H9 (cell line): ENCODE data around the gene S100P. TPM values are rescaled to one million over a fixed set of nuclear protein-coding genes. Genes with fewer than 3 reads are reported as not detected.

Source experiments
- DNase-seq: peaks from one replicate; pipeline ENCODE4 v3.0.0-alpha.2; 2017
- H2AFZ ChIP-seq: one replicate; pipeline ENCODE4 v1.6.1; 2013; ENCODE audit warnings: mild to moderate bottlenecking, low read length, control low read depth, moderate library complexity
- H2AK5ac ChIP-seq: 2 replicates; pipeline ENCODE4 v1.6.1; 2013; ENCODE audit warnings: low read length, control low read depth, mixed read lengths; ENCODE audit not compliant: insufficient read length
- H2BK120ac ChIP-seq: one replicate; pipeline ENCODE4 v1.6.1; 2013; ENCODE audit warnings: low read depth, mild to moderate bottlenecking, low read length, control low read depth, inconsistent platforms; ENCODE audit not compliant: poor library complexity, severe bottlenecking
- H2BK12ac ChIP-seq: 2 replicates; pipeline ENCODE4 v1.6.1; 2013; ENCODE audit warnings: low read length, control low read depth, mixed read lengths, low read depth; ENCODE audit not compliant: insufficient read length
- H2BK15ac ChIP-seq: 2 replicates; pipeline ENCODE4 v1.6.1; 2013; ENCODE audit warnings: low read depth, low read length, control low read depth
- H2BK20ac ChIP-seq: one replicate; pipeline ENCODE4 v1.6.1; 2013; ENCODE audit warnings: low read depth, mild to moderate bottlenecking, low read length, control low read depth, inconsistent platforms; ENCODE audit not compliant: poor library complexity, severe bottlenecking
- H2BK5ac ChIP-seq: 2 replicates; pipeline ENCODE4 v1.6.1; 2013; ENCODE audit warnings: low read length, control low read depth, mixed read lengths; ENCODE audit not compliant: insufficient read length
- H3K14ac ChIP-seq: 2 replicates; pipeline ENCODE4 v1.6.1; 2013; ENCODE audit warnings: low read length, control low read depth; ENCODE audit not compliant: insufficient read depth
- H3K18ac ChIP-seq: 2 replicates; pipeline ENCODE4 v1.6.1; 2013; ENCODE audit warnings: low read depth, mild to moderate bottlenecking, mixed read lengths, low read length, control low read depth; ENCODE audit not compliant: insufficient read length
- H3K23ac ChIP-seq: 2 replicates; pipeline ENCODE4 v1.6.1; 2013; ENCODE audit warnings: low read length, control low read depth, mixed read lengths, low read depth; ENCODE audit not compliant: insufficient read length
- H3K23me2 ChIP-seq: 2 replicates; pipeline ENCODE4 v1.6.1; 2013; ENCODE audit warnings: low read depth, mild to moderate bottlenecking, mixed read lengths, low read length, control low read depth; ENCODE audit not compliant: insufficient read length, poor library complexity, severe bottlenecking
- H3K27ac ChIP-seq: 2 replicates; pipeline ENCODE4 v1.5.1; 2013; ENCODE audit warnings: low read length, control low read depth, mixed read lengths, low read depth; ENCODE audit not compliant: insufficient read length
- H3K27me3 ChIP-seq: 2 replicates; pipeline ENCODE4 v1.6.1; 2013; ENCODE audit warnings: low read length, control low read depth, inconsistent platforms; ENCODE audit not compliant: insufficient read depth
- H3K4ac ChIP-seq: 2 replicates; pipeline ENCODE4 v1.6.1; 2013; ENCODE audit warnings: low read depth, mild to moderate bottlenecking, control low read depth, inconsistent platforms, low read length, moderate library complexity
- H3K4me1 ChIP-seq: 2 replicates; pipeline ENCODE4 v1.6.1; 2013; ENCODE audit warnings: low read length, control low read depth, inconsistent platforms; ENCODE audit not compliant: insufficient read depth
- H3K4me2 ChIP-seq: 2 replicates; pipeline ENCODE4 v1.6.1; 2013; ENCODE audit warnings: low read length, control low read depth, mixed read lengths; ENCODE audit not compliant: insufficient read length, insufficient read depth
- H3K56ac ChIP-seq: 2 replicates; pipeline ENCODE4 v1.6.1; 2013; ENCODE audit warnings: low read depth, mild to moderate bottlenecking, mixed read lengths, low read length, control low read depth; ENCODE audit not compliant: insufficient read length
- H3K79me1 ChIP-seq: 2 replicates; pipeline ENCODE4 v1.6.1; 2013; ENCODE audit warnings: low read depth, mild to moderate bottlenecking, moderate library complexity, low read length, control low read depth, inconsistent platforms; ENCODE audit not compliant: insufficient read depth, poor library complexity, severe bottlenecking
- H3K79me2 ChIP-seq: 2 replicates; pipeline ENCODE4 v1.6.1; 2013; ENCODE audit warnings: low read length, control low read depth, inconsistent platforms; ENCODE audit not compliant: insufficient read depth
- H3K9ac ChIP-seq: 2 replicates; pipeline ENCODE4 v1.6.1; 2013; ENCODE audit warnings: low read length, control low read depth, mixed read lengths; ENCODE audit not compliant: insufficient read length; ENCODE audit errors: extremely low read depth
- H3K9me3 ChIP-seq: one replicate; pipeline ENCODE4 v1.6.1; 2013; ENCODE audit warnings: low read depth, low read length, inconsistent platforms; ENCODE audit not compliant: control insufficient read depth
- H3T11ph ChIP-seq: one replicate; pipeline ENCODE4 v1.6.1; 2013; ENCODE audit warnings: mild to moderate bottlenecking, low read length, control low read depth, inconsistent platforms
- H4K20me1 ChIP-seq: one replicate; pipeline ENCODE4 v1.6.1; 2013; ENCODE audit not compliant: control insufficient read depth, insufficient read length, insufficient read depth
- H4K5ac ChIP-seq: 2 replicates; pipeline ENCODE4 v1.6.1; 2013; ENCODE audit warnings: low read depth, mild to moderate bottlenecking, mixed read lengths, low read length, control low read depth; ENCODE audit not compliant: insufficient read length
- H4K8ac ChIP-seq: replicated peaks from 2 replicates; pipeline ENCODE4 v1.6.1; 2013; ENCODE audit warnings: low read length, control low read depth, mixed read lengths, low read depth; ENCODE audit not compliant: insufficient read length
- H4K91ac ChIP-seq: 2 replicates; pipeline ENCODE4 v1.6.1; 2013; ENCODE audit warnings: low read depth, mild to moderate bottlenecking, moderate library complexity, mixed read lengths, low read length, control low read depth; ENCODE audit not compliant: insufficient read length
- H3K27ac Mint-ChIP-seq, 3 experiments: 2 replicates in 2 of 3; 3 replicates in 1 of 3; pipeline ENCODE4 v1.8.0; 2020 to 2021; ENCODE audit warnings: mixed read lengths in 3 of 3, mild to moderate bottlenecking in 1 of 3, moderate library complexity in 1 of 3
- H3K27me3 Mint-ChIP-seq: 2 replicates; pipeline ENCODE4 v1.8.0; 2021; ENCODE audit warnings: low read depth, mild to moderate bottlenecking, moderate library complexity, mixed read lengths
- H3K36me3 Mint-ChIP-seq, 3 experiments: 2 replicates in 2 of 3; 3 replicates in 1 of 3; pipeline ENCODE4 v1.8.0; 2020 to 2021; ENCODE audit warnings: low read depth in 3 of 3, mixed read lengths in 3 of 3; ENCODE audit not compliant: insufficient read depth in 1 of 3
- H3K4me1 Mint-ChIP-seq, 2 experiments: 2 replicates each; pipeline ENCODE4 v1.8.0; 2020; ENCODE audit warnings: mixed read lengths in 2 of 2
- H3K4me3 Mint-ChIP-seq, 2 experiments: 2 replicates in 1 of 2; 3 replicates in 1 of 2; pipeline ENCODE4 v1.8.0; 2020 to 2021; ENCODE audit warnings: mild to moderate bottlenecking in 2 of 2, mixed read lengths in 2 of 2, moderate library complexity in 1 of 2
- H3K9me3 Mint-ChIP-seq, 2 experiments: 2 replicates in 1 of 2; 3 replicates in 1 of 2; pipeline ENCODE4 v1.8.0; 2020; ENCODE audit warnings: mild to moderate bottlenecking in 2 of 2, mixed read lengths in 2 of 2, moderate library complexity in 1 of 2
- WGBS: extraction: QIAGEN DNeasy Blood & Tissue Kit; methylation state at CpG from one replicate; pipeline ENCODE4 v1.1.7; 2013; ENCODE audit warnings: missing lambda C conversion rate, low lambda C conversion rate, mixed read lengths; ENCODE audit not compliant: insufficient read length; ENCODE audit errors: extremely low coverage; 5-methylcytosine and 5-hydroxymethylcytosine counted together
- total RNA-seq: library from RNA; stranded (reverse); gene quantifications from 2 replicates; pipeline ENCODE4 v1.2.1, GENCODE V29; 2021
- TF ChIP-seq, protein P1 (sequence below): fragments of 200-600 bp; sonication (generic); conservative IDR thresholded peaks from 3 replicates; pipeline ENCODE4 v1.8.0; 2021; ENCODE audit warnings: antibody characterized with exemption, mild to moderate bottlenecking

S100P gene
- total RNA-seq, 1 experiment from 2014 or later = not detected

DNA sequence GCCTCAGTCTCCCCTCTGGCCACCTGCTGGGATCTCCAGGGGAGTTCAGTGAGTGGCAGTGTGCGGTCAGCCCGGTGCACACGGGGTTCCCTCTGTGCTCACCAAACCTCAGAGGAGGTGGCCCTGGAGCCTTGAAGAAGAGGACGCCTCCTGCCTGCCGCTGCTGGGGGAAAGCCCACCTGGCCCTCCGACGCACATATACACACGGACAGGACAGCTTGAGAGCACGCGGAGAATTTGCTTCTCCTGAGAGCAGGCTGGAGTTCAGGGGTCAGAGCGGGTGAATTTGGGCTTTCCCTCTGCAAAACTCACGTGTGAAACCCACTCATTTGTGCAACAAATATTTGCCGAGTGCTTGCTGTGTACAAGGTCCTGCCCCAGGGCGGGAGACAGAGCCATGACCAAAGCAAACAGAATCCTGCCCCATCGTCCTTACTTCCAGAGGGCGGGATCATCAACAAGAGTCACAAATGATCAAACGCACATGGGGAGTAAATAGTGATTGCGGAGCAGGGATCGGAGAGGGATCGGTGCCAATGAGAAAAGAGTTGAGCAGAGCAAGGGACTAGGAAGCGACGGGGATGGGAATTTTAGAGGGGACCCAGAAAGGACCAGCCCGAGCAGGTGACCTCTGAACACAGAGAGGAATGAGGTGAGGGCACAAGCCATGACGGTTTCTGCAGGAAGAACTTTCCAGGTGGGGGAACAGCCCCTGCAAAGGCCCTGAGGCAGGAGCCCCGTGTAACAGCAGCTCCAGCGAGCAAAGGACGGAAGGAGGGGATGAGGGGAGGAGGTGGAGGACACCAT lies 39.9 kb downstream of the S100P start:
- no peak overlapping the region for H2BK20ac ChIP-seq
- no peak overlapping the region for H3K9ac ChIP-seq
- no peak overlapping the region for H4K91ac ChIP-seq
- TF ChIP-seq, protein P1, sequence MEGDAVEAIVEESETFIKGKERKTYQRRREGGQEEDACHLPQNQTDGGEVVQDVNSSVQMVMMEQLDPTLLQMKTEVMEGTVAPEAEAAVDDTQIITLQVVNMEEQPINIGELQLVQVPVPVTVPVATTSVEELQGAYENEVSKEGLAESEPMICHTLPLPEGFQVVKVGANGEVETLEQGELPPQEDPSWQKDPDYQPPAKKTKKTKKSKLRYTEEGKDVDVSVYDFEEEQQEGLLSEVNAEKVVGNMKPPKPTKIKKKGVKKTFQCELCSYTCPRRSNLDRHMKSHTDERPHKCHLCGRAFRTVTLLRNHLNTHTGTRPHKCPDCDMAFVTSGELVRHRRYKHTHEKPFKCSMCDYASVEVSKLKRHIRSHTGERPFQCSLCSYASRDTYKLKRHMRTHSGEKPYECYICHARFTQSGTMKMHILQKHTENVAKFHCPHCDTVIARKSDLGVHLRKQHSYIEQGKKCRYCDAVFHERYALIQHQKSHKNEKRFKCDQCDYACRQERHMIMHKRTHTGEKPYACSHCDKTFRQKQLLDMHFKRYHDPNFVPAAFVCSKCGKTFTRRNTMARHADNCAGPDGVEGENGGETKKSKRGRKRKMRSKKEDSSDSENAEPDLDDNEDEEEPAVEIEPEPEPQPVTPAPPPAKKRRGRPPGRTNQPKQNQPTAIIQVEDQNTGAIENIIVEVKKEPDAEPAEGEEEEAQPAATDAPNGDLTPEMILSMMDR = no peak
- H2BK15ac ChIP-seq = no peak overlapping the region
- H3K27ac ChIP-seq = no peak overlapping the region
- no peak overlapping the region for H2BK120ac ChIP-seq
- no peak overlapping the region for H3K56ac ChIP-seq
- no peak for DNase-seq
- H3K27me3 ChIP-seq = no peaks in the 10 kb centered on the region
- no peak overlapping the region for H3K4ac ChIP-seq
- no peaks in the 10 kb centered on the region for H4K20me1 ChIP-seq
- no peak overlapping the region for H3K23ac ChIP-seq
- H3K18ac ChIP-seq = no peak overlapping the region
- H3K4me2 ChIP-seq = no peak overlapping the region
- no peaks in the 10 kb centered on the region for H3K79me1 ChIP-seq
- H3K23me2 ChIP-seq = no peaks in the 10 kb centered on the region
- Mint-ChIP-seq H3K27ac (peak overlapping the region in 1 of 3 experiments; percentile 35; a peak in 1 of 7 replicates), H3K4me3 (no peak overlapping the region; a peak in 1 of 5 replicates), H3K4me1 (peaks cover 5 to 7% of the 10 kb centered on the region in 2 experiments; a peak in 3 of 4 replicates), H3K27me3 (peaks cover 5% of the 10 kb centered on the region; the same call in 1 of the 2 replicates), H3K9me3 (no peaks in the 10 kb centered on the region), H3K36me3 (no peaks in the 10 kb centered on the region)
- H2AFZ ChIP-seq = no peak overlapping the region
- no peaks in the 10 kb centered on the region for H3K9me3 ChIP-seq
- H3K14ac ChIP-seq = no peak overlapping the region; the same call in 1 of the 2 replicates
- H3T11ph ChIP-seq = no peak overlapping the region
- H4K8ac ChIP-seq = no peak overlapping the region
- WGBS = no CpG with 5 or more reads among the region's 27 CpGs
- no peak overlapping the region for H2BK5ac ChIP-seq
- no peak overlapping the region for H4K5ac ChIP-seq
- no peaks in the 10 kb centered on the region for H3K4me1 ChIP-seq
- no peak overlapping the region for H2BK12ac ChIP-seq
- no peaks in the 10 kb centered on the region for H3K79me2 ChIP-seq
- H2AK5ac ChIP-seq = no peak overlapping the region
